ENCODE results near the gene SPRR3.
A peak's percentile ranks its signal among the peaks of the same experiment; 100 is the strongest.

The SPRR3 gene, protein sequence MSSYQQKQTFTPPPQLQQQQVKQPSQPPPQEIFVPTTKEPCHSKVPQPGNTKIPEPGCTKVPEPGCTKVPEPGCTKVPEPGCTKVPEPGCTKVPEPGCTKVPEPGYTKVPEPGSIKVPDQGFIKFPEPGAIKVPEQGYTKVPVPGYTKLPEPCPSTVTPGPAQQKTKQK

DNA sequence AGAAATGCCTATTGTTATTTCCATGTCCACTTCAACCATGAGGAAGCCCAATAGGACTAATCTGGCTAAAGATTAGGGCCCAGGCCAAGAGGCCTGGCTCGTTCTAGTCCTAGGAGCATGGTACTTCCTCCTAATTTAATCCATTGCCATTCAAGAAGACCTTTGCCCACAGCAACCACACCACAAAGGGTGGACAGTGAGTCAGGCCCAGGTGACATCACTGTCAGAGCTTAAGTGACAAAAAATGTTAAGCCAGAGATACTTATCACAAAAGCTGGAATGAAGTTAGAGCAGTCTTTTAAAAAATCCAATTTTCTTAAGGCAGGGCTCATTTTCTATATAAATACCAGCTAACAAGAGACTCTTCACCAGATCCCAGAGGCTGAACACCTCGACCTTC, at the start of gene SPRR3:
Gene SPRR3, plus strand, starts transcription at position 368 of the 400 bp plus-strand sequence. CDS start 1,272 bp downstream, outside the sequence.
- DNase-seq: no peak

DNA sequence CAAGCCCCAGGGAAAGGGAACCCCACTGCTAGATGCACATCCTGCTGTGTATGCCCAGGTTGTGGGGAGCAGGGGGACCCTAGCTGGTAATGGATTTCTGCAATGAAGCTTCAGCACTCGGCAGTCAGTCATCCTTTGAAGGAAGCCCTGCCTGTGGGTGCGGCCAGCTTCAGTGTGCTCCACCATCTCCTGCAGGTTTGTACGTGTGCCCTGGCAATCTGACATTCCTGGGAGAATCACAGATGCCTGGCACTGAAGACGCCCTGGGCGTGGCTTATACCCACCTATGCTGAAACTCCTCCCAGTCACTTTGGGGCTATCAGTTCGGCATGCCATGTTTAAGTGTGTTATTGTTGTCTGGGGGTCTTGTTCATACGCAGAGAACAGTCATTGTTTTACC, 47.8 kb upstream of the SPRR3 start:
- DNase-seq: no peak

DNA sequence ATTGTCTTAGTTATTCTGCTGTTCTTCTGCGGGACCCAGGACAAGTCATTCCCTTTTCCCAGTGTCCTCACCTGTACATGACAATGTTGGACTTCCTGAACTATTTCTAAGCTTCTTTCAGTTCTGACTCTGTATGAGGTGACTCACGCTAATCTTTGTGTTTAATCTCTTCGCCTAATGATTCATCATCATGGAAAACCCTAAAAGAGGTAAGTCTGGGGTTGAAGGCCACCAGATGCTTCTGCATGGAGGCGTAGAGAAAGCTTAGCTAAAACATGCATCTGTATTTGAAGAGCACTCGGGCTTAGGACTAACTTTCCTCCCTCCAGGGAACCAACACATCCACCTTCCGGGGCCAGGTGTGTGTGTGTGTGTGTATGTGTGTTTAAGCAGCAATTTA, 47.1 kb upstream of the SPRR3 start:
- no peak for DNase-seq

DNA sequence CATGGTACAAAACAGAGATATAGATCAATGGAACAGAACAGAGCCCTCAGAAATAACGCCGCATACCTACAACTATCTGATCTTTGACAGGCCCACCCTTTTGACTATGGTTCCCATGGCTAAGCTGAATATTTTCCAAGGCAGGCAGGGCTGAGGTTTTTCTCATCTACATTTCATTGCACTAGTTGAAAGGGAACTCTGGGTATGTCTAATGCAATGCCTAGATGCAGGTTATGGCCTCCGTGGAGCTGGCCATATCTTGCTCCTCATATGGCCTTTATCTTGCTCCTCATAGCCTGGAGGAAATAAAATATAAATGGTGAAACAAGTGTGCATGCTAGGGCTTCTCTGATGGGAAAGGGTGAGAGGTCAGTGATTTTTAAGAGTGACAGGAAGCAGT, 44.0 kb upstream of the SPRR3 start:
- no peak for DNase-seq

DNA sequence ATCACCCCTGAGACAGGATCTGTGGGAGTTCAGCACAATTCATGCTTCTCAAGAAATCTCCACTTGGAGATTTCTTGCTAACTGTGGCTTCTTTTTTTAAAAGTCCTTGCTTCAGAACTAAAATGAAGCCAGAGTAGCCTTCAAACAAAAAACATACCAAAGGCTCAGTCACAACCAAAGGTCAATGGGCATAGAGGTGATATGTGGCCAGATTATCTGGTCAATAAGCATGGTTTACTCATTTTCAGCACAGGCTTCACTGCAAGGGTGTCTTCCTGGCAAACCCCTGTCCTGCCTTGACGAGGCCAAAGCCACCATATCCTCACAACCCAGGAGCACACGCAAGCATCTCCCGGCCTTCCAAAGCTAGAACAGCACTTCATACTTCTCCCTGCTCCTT, 42.3 kb upstream of the SPRR3 start:
- DNase-seq: no peak

GRCh38 chr1:152959801-152960451, 41.6 kb upstream of the SPRR3 start:
- DNase-seq: no peak

GRCh38 chr1:152960452-152961044, 41.0 kb upstream of the SPRR3 start:
- peak; percentile 9 for DNase-seq

DNA sequence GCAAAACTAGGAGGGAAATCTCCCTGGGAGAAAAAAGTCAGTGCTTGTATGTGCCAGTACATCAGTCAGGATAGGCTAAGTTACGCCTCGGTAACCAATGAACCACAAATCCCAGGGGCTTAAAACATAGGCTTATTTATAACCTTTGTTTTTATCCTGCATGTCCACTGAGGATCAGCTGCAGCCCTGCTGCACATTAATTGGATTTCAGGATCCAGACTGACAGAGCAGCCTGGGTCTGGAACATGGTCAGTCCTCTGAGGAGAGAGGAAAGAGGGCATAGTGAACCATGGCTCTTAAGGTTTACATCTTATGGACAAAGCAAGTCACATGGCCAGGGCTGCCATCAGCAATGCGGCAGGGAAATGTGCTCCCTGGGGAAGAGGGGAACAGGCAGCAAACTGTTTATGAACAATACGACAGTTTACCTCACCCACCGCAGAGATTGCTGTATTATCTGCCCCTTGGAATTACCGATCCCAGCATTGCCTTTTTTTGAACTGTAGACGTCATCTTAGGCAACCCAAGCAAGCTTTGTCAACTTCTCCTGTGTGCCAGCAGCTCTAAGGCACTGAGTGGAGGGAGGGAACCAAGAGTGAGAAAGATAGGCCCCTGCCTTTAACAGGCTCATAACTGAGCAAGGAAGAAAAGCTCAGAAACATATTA, 40.2 kb upstream of the SPRR3 start:
- DNase-seq: no peak

- DNase-seq: no peak
These were observed 38.6 kb upstream of the SPRR3 start for GRCh38 chr1:152962876-152963415.

DNA sequence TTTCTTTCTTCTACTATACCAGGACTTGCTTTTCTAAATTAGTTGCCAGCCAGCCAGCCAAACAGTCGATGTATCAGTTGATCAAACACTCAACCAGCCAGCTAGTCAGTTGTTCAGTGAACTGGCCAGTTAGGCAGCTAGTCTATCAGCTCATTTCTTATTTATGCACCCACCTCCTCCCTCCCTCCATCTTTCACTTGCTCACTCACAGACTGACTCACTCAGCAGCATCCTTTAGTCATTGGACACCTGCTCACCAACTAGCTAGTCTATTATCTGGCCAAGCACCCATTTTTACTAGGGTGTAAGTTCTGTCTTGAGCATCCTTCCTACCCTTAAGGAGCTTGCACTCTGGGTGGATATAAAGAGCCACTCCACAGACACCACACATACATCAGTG, 37.0 kb upstream of the SPRR3 start:
- no peak for DNase-seq

DNA sequence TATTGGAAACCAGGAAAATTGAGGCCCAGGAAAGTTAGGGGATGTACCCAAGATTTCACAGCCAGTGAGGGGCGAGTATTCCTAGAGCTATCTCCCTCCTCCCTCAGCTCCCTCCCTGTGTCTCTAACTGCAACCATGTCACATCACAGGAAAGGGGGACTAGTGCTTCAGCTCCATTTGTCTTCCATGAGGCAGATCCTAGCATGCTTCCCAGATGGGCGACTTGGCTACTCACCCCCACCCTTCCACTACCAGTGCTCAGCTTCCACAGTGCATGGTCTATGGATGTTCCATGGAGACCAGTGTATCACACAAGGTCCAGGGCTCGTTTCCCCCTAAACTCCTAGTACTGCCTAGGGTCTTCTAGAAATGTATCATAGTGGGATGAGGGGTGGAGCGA, 35.7 kb upstream of the SPRR3 start:
- no peak for DNase-seq

GRCh38 chr1:152967201-152967600, 34.3 kb upstream of the SPRR3 start:
- no peak for DNase-seq

DNA sequence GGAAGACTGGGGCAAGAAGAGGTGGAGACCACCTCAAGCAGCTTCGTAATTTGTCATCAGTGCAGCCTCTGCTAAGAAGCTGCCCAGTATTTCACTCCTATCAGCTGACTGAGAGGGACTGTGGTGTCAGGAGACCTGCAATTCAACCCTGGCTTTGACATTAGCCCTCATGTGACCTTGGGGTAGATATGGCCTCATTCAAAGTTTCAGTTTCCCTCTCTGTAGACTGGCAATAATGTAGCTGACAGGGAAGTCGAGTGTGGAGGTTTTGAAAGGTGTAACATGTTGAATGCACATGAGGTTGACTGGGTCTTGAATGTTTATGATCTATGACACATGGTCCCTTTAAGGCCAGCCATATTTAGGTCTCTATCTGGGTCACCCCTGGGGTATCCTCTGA, 33.3 kb upstream of the SPRR3 start:
- no peak for DNase-seq

DNA sequence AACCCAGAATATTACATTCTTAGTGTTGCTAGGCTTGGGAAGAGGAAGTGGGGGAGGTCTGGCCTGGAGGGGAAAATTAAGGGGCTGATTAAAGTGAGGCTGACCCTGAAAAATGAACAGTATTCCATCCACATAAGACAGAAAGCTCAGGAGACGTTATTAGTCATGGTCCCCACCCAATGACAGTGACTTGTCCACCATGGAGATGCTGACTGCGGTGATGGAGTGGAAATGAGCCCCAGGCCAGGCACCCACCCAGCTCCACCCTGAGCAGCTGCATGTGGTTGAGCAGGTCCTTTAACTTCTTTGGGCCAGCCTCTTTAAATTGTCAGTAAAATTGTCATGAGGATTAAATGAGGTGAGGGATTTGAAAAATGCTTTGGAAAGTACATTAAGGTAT, 32.5 kb upstream of the SPRR3 start:
- no peak for DNase-seq

DNA sequence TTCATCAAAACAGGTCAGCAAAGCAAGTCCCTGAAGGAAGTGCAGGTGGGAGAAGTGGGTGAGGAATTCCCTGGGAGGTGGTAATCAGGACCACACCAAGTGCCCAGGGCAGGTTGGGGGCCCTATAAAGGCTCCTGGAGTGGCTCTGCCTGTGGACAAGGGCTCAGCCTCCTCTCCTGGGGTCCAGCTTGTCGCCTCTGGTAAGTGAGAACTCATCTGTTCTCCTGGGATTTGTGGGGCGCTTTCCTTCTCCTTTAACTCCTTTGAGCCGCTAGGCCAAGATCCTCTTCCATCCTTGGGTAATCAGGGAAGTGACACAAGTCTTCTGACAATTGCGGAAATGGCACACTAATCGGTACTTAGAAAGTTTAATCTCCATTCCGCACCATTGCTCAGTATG, 31.1 kb upstream of the SPRR3 start, which contains the start of gene SPRR4:
Gene SPRR4, plus strand, starts transcription at position 154 of the 400 bp plus-strand sequence. CDS start 1,243 bp downstream, outside the sequence.
- DNase-seq: no peak

- no peak for DNase-seq
These were observed 29.2 kb upstream of the SPRR3 start for GRCh38 chr1:152972196-152972886.

GRCh38 chr1:152976688-152977087, 24.9 kb upstream of the SPRR3 start:
- no peak for DNase-seq

- DNase-seq: no peak
These were observed 23.9 kb upstream of the SPRR3 start for GRCh38 chr1:152977614-152978013.

DNA sequence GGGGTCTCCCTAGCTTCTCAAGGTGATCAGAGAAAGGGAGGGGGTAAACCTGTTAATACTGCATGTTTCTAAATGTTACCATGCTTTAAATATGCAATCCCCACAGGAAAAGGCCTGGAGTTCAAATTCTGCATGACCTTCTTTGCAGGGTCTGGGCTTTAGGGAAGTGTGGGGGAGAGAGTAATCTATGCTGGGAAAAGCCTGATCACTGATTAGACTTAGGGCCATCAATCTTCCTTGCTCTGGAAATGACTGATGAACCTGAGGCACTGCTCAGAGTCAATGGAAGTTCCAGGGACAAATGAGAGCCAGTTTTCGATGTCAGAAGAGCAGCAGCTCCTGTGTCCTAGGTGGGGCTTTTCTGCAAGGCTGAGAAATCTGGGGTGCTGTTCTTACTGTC, 20.9 kb upstream of the SPRR3 start:
- DNase-seq: no peak

DNA sequence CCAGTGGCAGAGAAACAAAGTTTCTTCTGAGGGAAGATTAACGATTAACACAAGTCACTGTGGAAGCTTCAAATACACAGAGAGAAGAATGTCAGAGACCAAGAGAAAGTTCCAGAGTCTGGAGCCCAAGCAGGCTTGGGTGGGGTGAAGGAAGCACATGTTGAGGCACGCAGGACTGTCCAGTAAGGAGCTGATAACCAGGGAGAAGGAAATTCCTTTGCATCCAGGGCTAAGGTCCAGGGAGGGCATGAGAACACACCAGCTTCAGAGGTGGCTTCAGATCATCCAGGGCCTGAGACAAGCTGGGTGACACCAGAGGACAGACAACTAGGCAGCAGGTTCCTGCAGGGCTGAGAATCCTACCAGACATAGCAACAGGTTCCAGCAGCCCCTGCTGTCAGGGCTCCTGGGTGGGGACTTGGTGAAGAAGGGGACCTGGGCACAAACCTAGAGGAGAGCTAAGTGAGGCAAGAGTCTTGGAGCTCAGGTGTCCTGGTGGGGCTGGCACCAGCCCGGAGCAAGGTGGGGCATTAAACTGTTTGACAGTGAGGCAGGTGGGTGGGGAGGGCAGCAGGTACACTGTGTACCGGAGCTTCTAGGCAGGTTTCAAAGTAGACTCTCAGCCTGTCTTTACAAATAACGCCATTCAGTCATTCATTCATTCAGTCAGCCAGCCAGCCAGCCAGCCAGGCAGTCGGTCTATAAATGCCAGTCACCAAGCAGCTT, 20.2 kb upstream of the SPRR3 start:
- DNase-seq: no peak

DNA sequence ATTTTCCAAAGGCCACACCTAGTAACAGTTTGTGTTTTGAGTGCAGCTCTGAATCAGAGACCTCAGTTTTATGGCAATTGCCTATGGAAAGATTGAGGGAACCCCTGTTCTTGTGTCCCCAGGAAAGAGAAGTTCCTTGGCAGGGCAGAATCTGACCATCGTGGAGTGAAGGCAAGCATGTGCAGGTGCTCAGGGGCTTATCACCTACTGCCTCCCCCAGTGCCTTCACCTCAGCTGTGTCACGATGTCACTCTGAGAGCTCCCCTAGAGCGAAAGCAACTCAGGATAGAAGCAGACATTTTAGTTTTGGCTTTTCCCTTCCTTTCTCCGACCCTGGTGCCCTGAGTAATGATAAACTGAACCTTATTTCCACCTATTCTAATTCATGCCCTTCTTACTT, 19.5 kb upstream of the SPRR3 start:
- no peak for DNase-seq

- DNase-seq: no peak
These were observed 18.3 kb upstream of the SPRR3 start for GRCh38 chr1:152983234-152983633.

Data from hematopoietic multipotent progenitor cell treated with erythropoietin and hydrocortisone succinate and interleukin-3 and kit ligand, for 6 days (in vitro differentiated cells).